ENCODE data around the gene UBE2V1. TPM values are rescaled to one million over a fixed set of nuclear protein-coding genes. Genes with fewer than 3 reads are reported as not detected.
"Not testable (repeated sequence)": the region's sequence is repeated elsewhere in the genome, so short reads cannot be mapped to it uniquely, and the experiment has no call there.

The UBE2V1 gene
- total RNA-seq, 3 donors from 2014 or later, result 63.8 to 81.6 (median 79.9) TPM

DNA sequence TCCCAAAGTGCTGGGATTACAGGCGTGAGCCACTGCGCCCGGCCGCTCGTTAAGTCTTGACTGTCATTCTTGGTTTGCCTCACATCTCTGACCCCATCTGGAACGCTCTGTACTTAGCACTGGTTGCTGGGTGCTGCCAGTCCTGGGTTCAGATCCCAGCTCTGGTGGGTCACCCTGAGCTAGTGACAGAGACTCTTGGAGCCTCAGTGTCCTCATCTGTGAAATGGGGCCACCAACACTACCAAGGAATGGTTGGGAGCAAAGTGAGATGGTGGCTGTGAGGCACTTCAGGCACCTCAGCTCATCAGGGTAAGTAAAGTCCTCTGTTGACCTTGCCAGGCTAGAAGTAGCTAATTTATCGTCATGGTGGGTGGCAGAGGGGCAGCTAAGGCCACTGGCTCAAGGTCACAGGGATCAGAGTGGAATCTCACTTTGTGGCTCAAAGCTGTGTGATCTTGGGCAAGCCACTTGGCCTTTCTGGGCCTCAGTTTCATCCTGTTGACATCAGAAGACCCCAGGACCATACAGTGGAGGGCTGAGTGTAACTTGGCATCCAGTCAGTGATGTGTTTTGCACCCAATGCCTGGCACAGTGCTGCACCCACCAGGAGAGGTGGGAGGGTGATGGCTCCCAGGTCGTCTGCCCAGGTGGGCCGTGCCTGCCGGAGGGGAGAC lies 46.7 kb downstream of the UBE2V1 start:
- intact Hi-C loops (cut with DNase I; ENCODE audit: low total_unique reads), result no loop called here
- Histone ChIP-seq H3K9me3 (no peaks in the 10 kb centered on the region), H3K4me3 (no peak overlapping the region), H3K27me3 (no peaks in the 10 kb centered on the region), H3K27ac (no peak overlapping the region), H3K4me1 (no peaks in the 10 kb centered on the region), H3K36me3 (no peaks in the 10 kb centered on the region)
- no peak for DNase-seq (ENCODE audit: low spot score in 2 of 2)
- TF ChIP-seq POLR2AphosphoS5 (IDR thresholded peaks at IDR 0.05) (no peak), POLR2A (IDR thresholded peaks at IDR 0.05) (no peak)
- TF ChIP-seq, protein P1, sequence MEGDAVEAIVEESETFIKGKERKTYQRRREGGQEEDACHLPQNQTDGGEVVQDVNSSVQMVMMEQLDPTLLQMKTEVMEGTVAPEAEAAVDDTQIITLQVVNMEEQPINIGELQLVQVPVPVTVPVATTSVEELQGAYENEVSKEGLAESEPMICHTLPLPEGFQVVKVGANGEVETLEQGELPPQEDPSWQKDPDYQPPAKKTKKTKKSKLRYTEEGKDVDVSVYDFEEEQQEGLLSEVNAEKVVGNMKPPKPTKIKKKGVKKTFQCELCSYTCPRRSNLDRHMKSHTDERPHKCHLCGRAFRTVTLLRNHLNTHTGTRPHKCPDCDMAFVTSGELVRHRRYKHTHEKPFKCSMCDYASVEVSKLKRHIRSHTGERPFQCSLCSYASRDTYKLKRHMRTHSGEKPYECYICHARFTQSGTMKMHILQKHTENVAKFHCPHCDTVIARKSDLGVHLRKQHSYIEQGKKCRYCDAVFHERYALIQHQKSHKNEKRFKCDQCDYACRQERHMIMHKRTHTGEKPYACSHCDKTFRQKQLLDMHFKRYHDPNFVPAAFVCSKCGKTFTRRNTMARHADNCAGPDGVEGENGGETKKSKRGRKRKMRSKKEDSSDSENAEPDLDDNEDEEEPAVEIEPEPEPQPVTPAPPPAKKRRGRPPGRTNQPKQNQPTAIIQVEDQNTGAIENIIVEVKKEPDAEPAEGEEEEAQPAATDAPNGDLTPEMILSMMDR (IDR thresholded peaks at IDR 0.05), result no peak

DNA sequence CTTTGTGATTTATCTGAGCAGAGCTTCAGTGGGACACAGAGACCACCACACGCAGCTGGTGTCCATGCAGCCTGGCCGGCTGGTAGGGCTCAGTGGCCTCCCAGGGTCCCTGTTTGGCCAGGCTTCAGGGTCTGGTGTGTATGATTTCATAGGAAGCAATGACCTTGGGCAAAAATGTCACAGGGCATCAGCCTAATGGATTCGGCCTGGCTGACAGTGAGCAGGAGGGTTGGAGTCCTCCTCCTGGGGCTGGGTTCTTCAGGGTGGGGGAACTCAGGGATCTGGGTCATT lies 47.7 kb downstream of the UBE2V1 start:
- Histone ChIP-seq H3K4me3 (no peak overlapping the region), H3K36me3 (no peaks in the 10 kb centered on the region), H3K4me1 (no peaks in the 10 kb centered on the region), H3K27me3 (no peaks in the 10 kb centered on the region), H3K27ac (no peak overlapping the region), H3K9me3 (no peaks in the 10 kb centered on the region)
- DNase-seq (ENCODE audit: low spot score in 2 of 2), result no peak
- no peak for TF ChIP-seq POLR2AphosphoS5 (IDR thresholded peaks at IDR 0.05)
- TF ChIP-seq POLR2A (IDR thresholded peaks at IDR 0.05), result no peak
- TF ChIP-seq, protein P1 (IDR thresholded peaks at IDR 0.05), result no peak
- intact Hi-C loops (cut with DNase I; ENCODE audit: low total_unique reads), result no loop called here

DNA sequence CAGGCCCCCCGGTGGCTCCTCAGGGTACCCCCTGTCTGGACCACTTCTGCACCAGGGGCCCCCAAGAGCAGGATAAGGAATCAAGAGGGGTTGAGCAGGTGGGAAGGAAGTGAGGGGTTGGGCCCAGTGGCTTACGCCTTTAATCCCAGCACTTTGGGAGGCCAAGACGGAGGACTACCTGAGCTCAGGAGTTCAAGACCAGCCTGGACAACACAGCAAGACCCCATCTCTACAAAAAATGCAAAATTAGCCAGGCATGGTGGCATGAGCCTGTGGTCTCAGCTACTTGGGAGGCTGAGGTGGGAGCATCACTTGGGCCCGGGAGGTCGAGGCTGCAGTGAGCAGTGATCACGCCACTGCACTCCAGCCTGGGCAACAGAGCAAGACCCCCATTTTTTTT lies 49.2 kb downstream of the UBE2V1 start:
- intact Hi-C loops (cut with DNase I; ENCODE audit: low total_unique reads), result loop anchor here (5.0 kb wide), 1 partner anchor 1331 kb away; no protein-coding TSS in a partner anchor
- DNase-seq (ENCODE audit: low spot score in 2 of 2); H3K27ac ChIP-seq; H3K27me3 ChIP-seq; H3K36me3 ChIP-seq; H3K4me1 ChIP-seq; H3K4me3 ChIP-seq; H3K9me3 ChIP-seq: not testable (repeated sequence)

DNA sequence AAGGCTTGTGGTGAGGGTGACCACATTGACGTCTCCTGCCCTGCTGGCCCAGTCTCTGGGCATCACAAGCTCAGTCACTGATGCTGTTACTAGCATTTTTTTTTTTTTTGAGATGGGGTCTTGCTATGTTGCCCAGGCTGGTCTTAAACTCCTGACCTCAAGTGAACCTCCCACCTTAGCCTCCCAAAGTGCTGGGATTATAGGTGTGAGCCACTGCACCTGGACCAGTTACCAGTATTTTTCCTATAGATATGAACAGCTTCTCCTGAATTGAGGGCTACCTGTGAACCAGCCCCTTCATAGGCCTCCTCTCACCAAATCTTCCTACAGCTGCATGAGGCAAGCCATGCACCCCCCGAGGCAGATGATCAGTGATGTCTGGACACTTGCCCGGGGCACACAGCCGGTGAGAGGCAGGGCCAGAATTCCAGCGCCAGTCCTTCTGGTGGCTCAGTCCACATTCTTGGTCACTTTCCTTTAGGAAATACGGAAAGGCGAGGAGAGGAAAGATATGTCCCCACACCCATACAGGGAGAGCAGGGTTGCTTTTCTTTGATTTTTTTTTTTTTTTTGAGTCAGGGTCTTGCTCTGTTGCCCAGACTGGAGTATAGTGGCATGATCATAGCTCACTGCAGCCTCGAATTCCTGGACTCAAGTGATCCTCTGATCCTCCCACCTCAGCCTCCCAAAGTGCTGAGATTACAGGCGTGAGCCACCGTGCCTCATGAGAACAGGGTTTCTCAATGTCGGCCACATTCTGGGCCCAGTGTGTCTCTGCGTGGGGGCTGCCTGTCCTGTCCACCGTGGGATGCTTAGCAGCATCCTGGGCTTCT lies 50.7 kb downstream of the UBE2V1 start:
- Histone ChIP-seq H3K4me1 (no peaks in the 10 kb centered on the region), H3K9me3 (no peaks in the 10 kb centered on the region), H3K27me3 (no peaks in the 10 kb centered on the region), H3K27ac (no peak overlapping the region), H3K36me3 (no peaks in the 10 kb centered on the region), H3K4me3 (no peak overlapping the region)
- DNase-seq (ENCODE audit: low spot score in 2 of 2), result no peak
- intact Hi-C loops (cut with DNase I; ENCODE audit: low total_unique reads), result loop anchor here (5.0 kb wide), 1 partner anchor 1330 kb away; no protein-coding TSS in a partner anchor
- TF ChIP-seq POLR2AphosphoS5 (IDR thresholded peaks at IDR 0.05) (no peak), POLR2A (IDR thresholded peaks at IDR 0.05) (no peak)
- TF ChIP-seq, protein P1 (IDR thresholded peaks at IDR 0.05), result no peak

DNA sequence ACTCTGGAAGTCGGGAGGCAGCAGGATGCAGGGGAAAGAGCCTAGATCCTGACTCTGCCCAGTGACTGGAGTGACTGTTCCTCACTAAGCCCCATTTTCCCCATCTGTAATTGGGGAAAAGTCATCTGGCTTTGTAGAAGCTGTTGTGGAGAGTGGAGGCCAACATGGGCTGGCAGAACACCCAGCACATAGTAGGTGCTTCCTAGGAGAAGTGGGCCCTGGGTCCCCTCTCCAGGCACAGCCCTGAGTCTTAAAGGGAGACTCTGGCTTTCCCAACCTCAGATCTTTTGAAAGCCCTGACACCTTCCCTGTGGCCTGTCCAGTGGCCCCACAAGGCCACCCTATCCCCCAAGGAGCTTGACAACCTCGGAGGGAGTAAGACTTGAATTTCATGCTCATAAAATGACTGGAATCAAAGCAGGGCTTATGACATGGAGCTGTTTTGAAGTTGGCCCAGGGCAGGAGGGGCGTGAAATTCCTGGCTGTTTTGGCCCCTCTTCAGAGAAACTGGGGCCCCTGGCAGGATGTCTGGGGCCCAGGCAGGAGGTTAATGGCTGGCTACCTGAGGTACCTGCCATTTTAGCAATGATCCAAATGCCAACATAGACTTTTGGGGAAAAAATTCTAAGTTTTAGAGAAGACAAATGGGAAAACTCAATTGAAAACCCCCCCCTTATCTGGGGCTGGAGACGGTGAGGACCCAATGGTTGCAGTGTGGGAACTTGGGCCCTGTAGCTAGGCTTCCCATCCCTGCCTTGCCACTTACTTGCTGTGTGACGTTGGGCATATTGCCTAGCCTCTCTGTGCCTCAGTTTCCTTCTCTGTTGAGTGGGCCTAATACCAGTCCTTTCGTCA lies 51.6 kb downstream of the UBE2V1 start:
- H3K4me1 ChIP-seq, result no peaks in the 10 kb centered on the region
- H3K36me3 ChIP-seq, result no peaks in the 10 kb centered on the region
- H3K27ac ChIP-seq, result no peak overlapping the region
- no peak for DNase-seq (ENCODE audit: low spot score in 2 of 2)
- no peaks in the 10 kb centered on the region for H3K9me3 ChIP-seq
- TF ChIP-seq POLR2A (IDR thresholded peaks at IDR 0.05) (no peak), POLR2AphosphoS5 (IDR thresholded peaks at IDR 0.05) (no peak)
- TF ChIP-seq, protein P1 (IDR thresholded peaks at IDR 0.05), result no peak
- no peak overlapping the region for H3K4me3 ChIP-seq
- intact Hi-C loops (cut with DNase I; ENCODE audit: low total_unique reads), result loop anchor here (5.0 kb wide), 1 partner anchor 1329 kb away; no protein-coding TSS in a partner anchor
- no peaks in the 10 kb centered on the region for H3K27me3 ChIP-seq
